Ishikawa (cell line): ENCODE results near the gene ZIM2.

Experiments used
- CEBPB ChIP-seq: IDR thresholded peaks from 2 replicates; pipeline ENCODE4 v1.6.1; 2012
- CREB1 ChIP-seq: IDR thresholded peaks from 2 replicates; pipeline ENCODE4 v1.6.1; 2012; ENCODE audit warnings: low read depth
- EGR1 ChIP-seq: IDR thresholded peaks from 2 replicates; pipeline ENCODE4 v1.6.1; 2012
- EP300 ChIP-seq: IDR thresholded peaks from 2 replicates; pipeline ENCODE4 v1.6.1; 2012; ENCODE audit warnings: borderline replicate concordance
- FOXM1 ChIP-seq: IDR thresholded peaks from 2 replicates; pipeline ENCODE4 v1.6.1; 2012; ENCODE audit warnings: low read depth, borderline replicate concordance
- RAD21 ChIP-seq: IDR thresholded peaks from 2 replicates; pipeline ENCODE4 v1.6.1; 2012; ENCODE audit warnings: low read depth
- TAF1 ChIP-seq: IDR thresholded peaks from 2 replicates; pipeline ENCODE4 v1.6.1; 2012; ENCODE audit warnings: low read depth, mild to moderate bottlenecking
- TCF12 ChIP-seq: IDR thresholded peaks from 2 replicates; pipeline ENCODE4 v1.6.1; 2012; ENCODE audit warnings: low read depth
- USF1 ChIP-seq: IDR thresholded peaks from 2 replicates; pipeline ENCODE4 v1.6.1; 2012
- YY1 ChIP-seq: IDR thresholded peaks from 2 replicates; pipeline ENCODE4 v1.6.1; 2012; ENCODE audit warnings: low read depth
- ZBTB7A ChIP-seq: IDR thresholded peaks from 2 replicates; pipeline ENCODE4 v1.6.1; 2012; ENCODE audit warnings: low read depth
- TF ChIP-seq, protein P1 (sequence below): IDR thresholded peaks from 2 replicates; pipeline ENCODE4 v1.6.1; 2012; ENCODE audit warnings: low read depth, mild to moderate bottlenecking
- TF ChIP-seq, protein P2 (sequence below): IDR thresholded peaks from 2 replicates; pipeline ENCODE4 v1.6.1; 2012

DNA sequence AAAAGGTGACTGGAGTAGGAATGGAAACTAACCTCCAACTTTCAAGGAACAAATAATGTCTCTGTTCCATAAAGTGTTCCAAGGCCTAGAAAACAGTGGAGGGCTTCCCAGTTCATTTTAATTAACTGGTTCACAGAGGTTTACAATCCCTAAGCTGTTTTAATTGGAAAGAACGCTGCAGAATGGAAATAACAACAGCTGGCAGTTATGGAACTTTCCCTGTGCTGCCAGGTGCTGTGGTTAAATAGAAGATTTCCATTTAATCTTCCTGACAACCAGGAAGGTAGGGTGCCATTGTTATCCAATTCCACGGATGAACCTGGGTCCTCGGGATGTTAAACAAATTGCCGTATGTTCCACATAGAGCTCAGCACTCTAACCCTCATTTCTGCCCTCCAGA is 22.2 kb upstream of the ZIM2 start:
- TF ChIP-seq, protein P1, sequence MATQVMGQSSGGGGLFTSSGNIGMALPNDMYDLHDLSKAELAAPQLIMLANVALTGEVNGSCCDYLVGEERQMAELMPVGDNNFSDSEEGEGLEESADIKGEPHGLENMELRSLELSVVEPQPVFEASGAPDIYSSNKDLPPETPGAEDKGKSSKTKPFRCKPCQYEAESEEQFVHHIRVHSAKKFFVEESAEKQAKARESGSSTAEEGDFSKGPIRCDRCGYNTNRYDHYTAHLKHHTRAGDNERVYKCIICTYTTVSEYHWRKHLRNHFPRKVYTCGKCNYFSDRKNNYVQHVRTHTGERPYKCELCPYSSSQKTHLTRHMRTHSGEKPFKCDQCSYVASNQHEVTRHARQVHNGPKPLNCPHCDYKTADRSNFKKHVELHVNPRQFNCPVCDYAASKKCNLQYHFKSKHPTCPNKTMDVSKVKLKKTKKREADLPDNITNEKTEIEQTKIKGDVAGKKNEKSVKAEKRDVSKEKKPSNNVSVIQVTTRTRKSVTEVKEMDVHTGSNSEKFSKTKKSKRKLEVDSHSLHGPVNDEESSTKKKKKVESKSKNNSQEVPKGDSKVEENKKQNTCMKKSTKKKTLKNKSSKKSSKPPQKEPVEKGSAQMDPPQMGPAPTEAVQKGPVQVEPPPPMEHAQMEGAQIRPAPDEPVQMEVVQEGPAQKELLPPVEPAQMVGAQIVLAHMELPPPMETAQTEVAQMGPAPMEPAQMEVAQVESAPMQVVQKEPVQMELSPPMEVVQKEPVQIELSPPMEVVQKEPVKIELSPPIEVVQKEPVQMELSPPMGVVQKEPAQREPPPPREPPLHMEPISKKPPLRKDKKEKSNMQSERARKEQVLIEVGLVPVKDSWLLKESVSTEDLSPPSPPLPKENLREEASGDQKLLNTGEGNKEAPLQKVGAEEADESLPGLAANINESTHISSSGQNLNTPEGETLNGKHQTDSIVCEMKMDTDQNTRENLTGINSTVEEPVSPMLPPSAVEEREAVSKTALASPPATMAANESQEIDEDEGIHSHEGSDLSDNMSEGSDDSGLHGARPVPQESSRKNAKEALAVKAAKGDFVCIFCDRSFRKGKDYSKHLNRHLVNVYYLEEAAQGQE = no peak
- no peak for TF ChIP-seq YY1
- no peak for TF ChIP-seq EP300
- TF ChIP-seq CREB1 = no peak
- TF ChIP-seq, protein P2, sequence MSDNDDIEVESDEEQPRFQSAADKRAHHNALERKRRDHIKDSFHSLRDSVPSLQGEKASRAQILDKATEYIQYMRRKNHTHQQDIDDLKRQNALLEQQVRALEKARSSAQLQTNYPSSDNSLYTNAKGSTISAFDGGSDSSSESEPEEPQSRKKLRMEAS = no peak
- TF ChIP-seq RAD21 = no peak
- no peak for TF ChIP-seq CEBPB
- TF ChIP-seq USF1 = no peak
- no peak for TF ChIP-seq TAF1
- TF ChIP-seq FOXM1 = no peak
- TF ChIP-seq EGR1 = no peak
- no peak for TF ChIP-seq TCF12
- no peak for TF ChIP-seq ZBTB7A
